Measurements from ENCODE around the gene MRPL28.

DNA sequence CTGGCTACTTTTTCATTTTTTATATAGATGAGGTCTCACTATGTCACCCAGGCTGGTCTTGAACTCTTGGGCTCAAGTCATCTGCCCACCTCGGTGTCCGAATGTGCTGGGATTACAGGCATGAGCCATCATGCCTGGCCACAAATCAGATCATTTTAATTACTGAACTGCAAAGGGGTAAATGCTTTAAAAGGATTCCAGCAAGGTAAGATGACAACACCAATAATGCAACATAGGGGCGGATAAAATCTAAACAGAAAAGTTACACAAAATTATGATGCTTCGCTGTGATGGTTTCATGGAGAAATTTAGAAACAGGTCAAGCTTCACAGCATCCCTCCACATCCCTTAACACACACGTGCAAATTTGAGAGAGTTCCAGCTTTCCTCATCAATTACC lies 50.1 kb downstream of the MRPL28 start:
- TF ChIP-seq L3MBTL2 (conservative IDR thresholded peaks at IDR 0.05) (no peak), TARDBP (IDR thresholded peaks at IDR 0.05) (no peak), LEF1 (IDR thresholded peaks at IDR 0.05; ENCODE audit: borderline replicate concordance) (no peak), ZNF384 (IDR thresholded peaks at IDR 0.05) (no peak), FOXA1 (IDR thresholded peaks at IDR 0.05) (no peak), ARNT (IDR thresholded peaks at IDR 0.05) (no peak), BHLHE40 (IDR thresholded peaks at IDR 0.05; ENCODE audit: borderline replicate concordance) (no peak), FOXM1 (IDR thresholded peaks at IDR 0.05; ENCODE audit: borderline replicate concordance) (no peak), FOXK2 (IDR thresholded peaks at IDR 0.05) (no peak), HDGF (IDR thresholded peaks at IDR 0.05; ENCODE audit: borderline replicate concordance) (no peak), SP1 (IDR thresholded peaks at IDR 0.05) (no peak), ELF4 (IDR thresholded peaks at IDR 0.05) (no peak), CTBP1 (IDR thresholded peaks at IDR 0.05; ENCODE audit: borderline replicate concordance) (no peak)
- TF ChIP-seq, protein P1, sequence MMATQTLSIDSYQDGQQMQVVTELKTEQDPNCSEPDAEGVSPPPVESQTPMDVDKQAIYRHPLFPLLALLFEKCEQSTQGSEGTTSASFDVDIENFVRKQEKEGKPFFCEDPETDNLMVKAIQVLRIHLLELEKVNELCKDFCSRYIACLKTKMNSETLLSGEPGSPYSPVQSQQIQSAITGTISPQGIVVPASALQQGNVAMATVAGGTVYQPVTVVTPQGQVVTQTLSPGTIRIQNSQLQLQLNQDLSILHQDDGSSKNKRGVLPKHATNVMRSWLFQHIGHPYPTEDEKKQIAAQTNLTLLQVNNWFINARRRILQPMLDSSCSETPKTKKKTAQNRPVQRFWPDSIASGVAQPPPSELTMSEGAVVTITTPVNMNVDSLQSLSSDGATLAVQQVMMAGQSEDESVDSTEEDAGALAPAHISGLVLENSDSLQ (IDR thresholded peaks at IDR 0.05), result no peak
